NCI-H526 treated with DMSO at 0.1 percent for 48 hours (cell line): ENCODE results near the gene MCC.
"Not testable (repeated sequence)": the region's sequence is repeated elsewhere in the genome, so short reads cannot be mapped to it uniquely, and the experiment has no call there.

Experiments
- DNase-seq: peaks from one replicate; lab custom pipeline; 2025; lab: John Stamatoyannopoulos, UW

Gene MCC

DNA sequence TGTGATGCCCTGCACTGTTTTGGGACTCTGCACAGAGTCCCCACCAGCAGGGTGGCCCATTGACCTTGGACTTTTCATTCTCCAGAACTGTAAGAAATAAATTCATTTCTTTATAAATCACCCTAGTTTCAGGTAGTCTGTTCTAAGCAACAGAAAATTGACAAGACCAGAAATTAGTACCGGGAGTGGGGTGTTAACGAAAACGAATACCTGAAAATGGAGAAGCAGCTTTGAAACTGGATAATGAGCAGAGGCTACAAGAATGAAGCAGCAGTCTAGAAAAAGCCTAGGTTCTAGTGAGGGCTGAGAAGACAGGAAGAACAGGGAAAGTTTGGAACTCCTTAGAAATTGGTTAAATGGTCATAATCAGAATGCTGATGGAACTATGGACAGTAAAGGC, 2.1 kb upstream of the MCC start:
- no peak for DNase-seq

DNA sequence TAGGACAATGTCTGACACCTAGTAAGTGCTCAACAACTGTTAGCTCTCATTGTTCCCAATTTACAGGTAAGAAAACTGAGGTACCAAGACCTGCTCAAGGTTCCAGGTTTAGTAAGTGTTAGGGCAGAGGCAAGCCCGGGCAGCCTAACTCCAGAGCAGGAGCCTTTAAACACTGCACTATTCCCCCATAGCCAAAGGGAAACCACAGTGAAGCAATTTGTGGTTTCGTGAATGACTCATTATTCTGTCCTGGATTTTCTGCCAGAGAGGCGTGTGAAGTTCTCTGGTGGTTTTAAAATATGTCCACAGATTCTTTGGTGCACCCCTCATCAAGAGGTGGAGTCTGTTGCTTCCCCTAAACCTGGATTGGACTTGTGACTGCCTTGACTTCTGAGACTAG, 1.0 kb upstream of the MCC start:
- no peak for DNase-seq

- peak; percentile 48 for DNase-seq
Measured at GRCh38 chr5:113488645-113489184, 462 bp upstream of the MCC start.

- no peak for DNase-seq
Measured at GRCh38 chr5:113487416-113487780, 855 bp downstream of the MCC start.

- no peak for DNase-seq
Measured at GRCh38 chr5:113480243-113480642, 8.0 kb downstream of the MCC start.

DNA sequence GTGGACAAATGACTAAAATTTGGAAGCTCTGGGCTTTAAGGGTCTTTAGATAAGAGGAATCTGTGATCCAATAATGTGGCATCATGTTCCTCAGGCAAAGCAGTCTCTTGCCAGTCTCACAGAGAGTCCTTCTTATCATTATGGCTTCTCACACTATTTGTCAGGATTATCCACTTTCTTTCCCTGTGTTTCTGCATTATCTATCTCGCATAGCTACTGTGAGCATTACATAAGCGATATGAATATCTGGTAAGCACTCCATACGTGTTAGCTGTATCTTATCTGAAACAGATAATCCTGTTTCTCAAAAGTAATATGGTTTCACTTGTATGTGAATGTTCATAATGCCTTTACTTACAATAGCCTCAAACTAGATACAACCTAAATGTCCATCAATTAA, 9.6 kb downstream of the MCC start:
- no peak for DNase-seq

GRCh38 chr5:113474100-113474728, 14.0 kb downstream of the MCC start:
- no peak for DNase-seq

- no peak for DNase-seq
Measured at GRCh38 chr5:113463032-113463431, 25.2 kb downstream of the MCC start.

DNA sequence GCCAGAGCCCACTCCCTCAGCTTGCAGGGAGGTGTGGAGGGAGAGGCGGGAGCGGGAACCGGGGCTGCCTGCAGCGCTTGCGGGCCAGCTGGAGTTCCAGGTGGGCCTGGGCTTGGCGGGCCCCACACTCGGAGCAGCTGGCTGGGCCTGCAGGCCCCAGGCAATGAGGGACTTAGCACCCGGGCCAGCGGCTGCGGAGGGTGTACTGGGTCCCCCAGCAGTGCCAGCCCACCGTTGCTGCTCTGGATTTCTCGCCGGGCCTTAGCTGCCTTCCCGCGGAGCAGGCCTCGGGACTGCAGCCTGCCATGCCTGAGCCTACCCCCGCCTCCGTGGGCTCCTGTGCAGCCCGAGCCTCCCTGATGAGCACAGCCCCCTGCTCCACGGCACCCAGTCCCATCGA, 31.1 kb downstream of the MCC start:
- not testable (repeated sequence) for DNase-seq

GRCh38 chr5:113452941-113453340, 35.3 kb downstream of the MCC start:
- DNase-seq: no peak

DNA sequence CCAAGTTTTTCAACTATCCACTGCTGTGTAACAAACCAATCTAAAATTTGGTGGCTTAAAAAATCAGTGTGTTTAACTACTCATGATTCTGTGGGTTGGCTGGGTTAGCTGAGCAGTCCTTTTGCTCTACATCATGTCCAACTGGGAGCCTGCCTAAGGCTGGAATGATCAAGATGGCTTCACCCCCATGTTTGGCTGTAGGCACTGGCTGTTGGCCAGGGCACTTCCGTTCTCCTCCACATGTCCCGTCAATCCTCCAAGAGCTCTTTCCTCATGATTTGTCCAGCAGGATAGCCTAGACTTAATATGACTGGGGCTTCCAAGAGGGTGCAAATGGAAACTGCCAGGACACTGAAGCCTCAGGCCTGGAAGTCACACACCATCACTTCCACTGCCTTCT, 36.5 kb downstream of the MCC start:
- DNase-seq: no peak

DNA sequence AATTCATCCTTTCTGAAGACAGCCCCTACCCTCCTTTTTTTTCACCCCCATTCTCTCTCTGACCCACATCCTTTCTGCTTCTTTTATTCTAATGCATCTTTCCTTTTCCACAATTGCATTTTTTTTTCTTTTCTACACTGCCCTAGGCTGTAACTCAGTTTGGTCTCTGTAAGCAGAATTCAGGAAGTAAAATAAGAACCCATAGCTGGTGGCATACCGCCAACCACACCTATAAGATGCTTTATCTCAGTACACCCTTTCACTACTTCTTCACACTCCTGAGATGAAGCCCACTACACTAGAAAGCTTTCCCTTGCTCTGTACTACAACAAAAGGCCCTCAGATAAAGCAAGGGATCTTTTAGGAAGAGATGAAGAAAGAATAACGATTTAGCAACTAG, 37.3 kb downstream of the MCC start:
- DNase-seq: no peak

DNA sequence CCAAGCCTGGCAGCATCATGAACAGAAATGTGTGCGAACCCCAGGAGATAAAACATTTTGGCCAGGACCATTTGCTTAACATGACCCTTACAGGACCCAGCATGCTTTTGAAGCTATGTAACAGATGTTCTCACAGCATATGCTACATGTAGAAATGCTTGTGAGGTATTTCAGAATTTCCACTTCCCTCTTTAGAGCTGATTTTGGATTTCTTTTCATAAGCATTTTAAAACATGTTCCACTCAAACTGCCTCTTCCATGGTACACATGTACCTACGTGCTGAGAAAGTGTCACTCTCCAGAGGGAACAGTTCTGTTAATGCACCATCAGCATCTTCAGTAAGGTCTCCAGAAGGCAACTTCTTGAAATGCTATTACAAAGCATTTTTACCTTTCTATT, 37.8 kb downstream of the MCC start:
- DNase-seq: no peak

GRCh38 chr5:113448252-113448651, 40.0 kb downstream of the MCC start:
- DNase-seq: no peak

DNA sequence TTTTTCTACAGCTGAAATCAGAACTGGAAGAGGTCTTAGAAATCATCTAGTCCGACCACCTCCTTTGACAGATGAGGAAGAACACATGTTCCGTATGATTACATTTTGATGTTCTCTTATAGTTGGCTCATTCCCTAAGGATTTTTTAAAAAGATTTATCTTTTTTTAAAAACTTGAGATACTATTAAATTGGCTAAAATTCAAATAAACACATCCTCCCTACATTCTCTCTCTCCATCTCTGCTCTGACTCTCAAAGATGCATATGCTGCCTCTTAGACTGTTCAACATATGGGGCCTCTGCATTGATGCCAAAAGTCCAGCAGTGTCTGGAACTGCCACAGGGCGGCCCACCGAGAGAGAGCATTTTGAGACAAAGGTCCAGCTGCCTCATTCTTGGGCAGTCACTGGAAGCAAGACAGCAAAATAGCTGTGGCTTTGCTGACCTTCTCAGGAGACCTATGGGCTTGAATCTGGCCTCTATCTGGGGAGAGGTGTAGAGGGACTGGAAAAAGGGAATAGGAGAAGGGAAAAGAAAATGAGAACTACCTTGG, 40.7 kb downstream of the MCC start:
- no peak for DNase-seq

DNA sequence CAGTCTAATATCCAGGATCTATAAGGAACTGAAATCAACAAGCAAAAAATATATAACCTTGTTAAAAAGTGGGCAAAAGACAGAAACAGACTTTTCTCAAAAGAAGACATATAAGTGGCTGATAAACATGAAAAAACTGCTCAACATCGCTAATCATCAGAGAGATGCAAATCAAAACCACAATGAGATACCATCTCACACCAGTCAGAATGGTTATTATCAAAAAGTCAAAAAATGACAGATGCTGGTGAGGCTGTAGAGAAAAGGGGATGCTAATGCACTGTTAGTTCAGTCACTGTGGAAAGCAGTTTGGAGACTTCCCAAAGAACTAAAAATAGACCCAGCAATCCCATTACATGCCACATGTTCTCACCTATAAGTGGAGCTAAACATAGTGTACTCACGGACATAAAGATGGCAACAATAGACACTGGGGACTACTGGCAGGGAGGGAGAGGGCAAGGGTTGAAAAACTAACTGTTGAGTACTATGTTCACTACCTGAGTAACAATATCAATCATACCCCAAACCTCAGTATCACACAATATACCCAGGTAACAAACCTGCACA, 41.8 kb downstream of the MCC start:
- DNase-seq: no peak

- no peak for DNase-seq
Measured at GRCh38 chr5:113437111-113437510, 51.1 kb downstream of the MCC start.

GRCh38 chr5:113435575-113435974, 52.7 kb downstream of the MCC start:
- DNase-seq: no peak

- DNase-seq: no peak
Measured at GRCh38 chr5:113434889-113435288, 53.4 kb downstream of the MCC start, which contains the start of gene TSSK1B. Gene TSSK1B (minus strand): TSS chr5:113434989. CDS start chr5:113434839, 150 bp downstream.

DNA sequence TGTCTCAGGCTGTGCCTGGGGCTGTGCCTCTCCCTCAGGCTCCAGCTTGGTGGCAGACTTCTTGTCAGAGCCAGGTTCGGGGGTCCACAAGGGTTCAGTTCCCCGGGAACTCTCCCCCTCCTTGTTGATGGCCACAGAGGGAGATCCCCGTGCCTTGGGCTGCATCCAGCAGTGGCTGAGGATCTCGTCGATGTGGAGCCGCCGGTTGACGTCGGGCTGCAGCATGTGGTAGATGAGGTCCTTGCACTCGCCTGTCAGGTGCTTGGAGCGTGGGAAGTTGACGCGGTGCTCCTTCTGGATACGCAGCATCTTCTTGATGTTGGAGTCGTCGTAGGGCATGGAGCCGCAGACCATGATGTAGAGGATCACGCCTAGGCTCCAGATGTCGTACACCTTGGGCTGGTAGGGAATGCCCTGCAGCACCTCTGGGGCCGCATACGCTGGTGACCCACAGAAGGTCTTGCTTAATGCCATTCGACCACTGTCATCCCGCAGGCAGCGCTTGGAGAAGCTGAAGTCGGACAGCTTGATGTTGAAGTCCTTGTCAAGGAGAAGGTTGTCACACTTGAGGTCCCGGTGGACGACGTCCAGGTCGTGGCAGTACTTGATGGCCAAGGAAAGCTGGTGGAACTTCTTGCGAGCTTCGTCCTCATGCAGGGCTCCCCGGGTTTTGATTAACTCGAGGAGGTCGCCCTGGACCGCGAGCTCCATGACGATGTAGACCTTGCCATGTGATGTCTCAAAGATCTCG, 54.2 kb downstream of the MCC start:
- DNase-seq: no peak

- no peak for DNase-seq
Measured at GRCh38 chr5:113433071-113433470, 55.2 kb downstream of the MCC start.

- DNase-seq: no peak
Measured at GRCh38 chr5:113427871-113428574, 60.2 kb downstream of the MCC start.
